Measurements from ENCODE around the gene MMP7. TPM values are rescaled to one million over a fixed set of nuclear protein-coding genes. Genes with fewer than 3 reads are reported as not detected.

Gene MMP7
- total and polyA plus RNA-seq, 8 donors = 0.37 to 45.1 (median 2.0) TPM; not detected in 3

DNA sequence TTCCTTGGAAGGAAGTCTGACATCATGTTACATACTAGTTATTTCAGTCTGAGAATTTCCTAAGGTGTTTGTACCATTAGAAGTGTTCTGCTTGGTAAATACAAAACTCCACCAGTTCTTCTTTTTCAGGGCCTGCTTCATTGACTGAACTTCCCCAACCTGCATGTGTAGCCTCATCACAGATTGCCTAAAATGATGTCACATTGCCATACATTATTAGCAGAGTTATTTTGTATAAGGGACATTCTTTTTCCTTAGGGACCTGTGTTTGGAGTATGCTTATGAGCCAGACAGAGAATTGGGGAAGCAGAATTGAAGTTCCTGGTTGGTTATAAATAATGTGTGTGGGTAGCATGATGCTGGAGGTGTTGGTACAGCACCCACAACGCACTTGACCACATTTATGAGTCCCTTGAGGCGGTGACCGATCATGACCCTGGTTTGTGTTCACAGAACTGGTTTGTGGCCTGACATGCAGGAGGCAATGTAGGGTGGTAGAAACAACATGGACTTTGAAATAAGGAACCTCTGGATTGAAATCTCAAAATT lies 16.4 kb upstream of the MMP7 start:
- H3K4me3 ChIP-seq = no peak overlapping the region
- H3K36me3 ChIP-seq = no peaks in the 10 kb centered on the region
- no peak overlapping the region for H3K27ac ChIP-seq
- no peaks in the 10 kb centered on the region for H3K4me1 ChIP-seq
- DNase-seq = peak in 1 of 2 donors; percentile 20
- TF ChIP-seq CTCF (IDR thresholded peaks at IDR 0.05) (no peak), EP300 (IDR thresholded peaks at IDR 0.05) (no peak)
- WGBS, 5 donors = 77 to 85% (median 77%) methylated on average over 3 of the region's 3 CpGs
- intact Hi-C loops (cut with DNase I; ENCODE audit: low total_unique reads) = no loop called here
- no peaks in the 10 kb centered on the region for H3K9me3 ChIP-seq
- no peaks in the 10 kb centered on the region for H3K27me3 ChIP-seq

GRCh38 chr11:102546427-102546826 lies 15.9 kb upstream of the MMP7 start:
- 59 to 75% (median 69%) methylated on average over 4 of the region's 4 CpGs for WGBS, 5 donors
- no peak for TF ChIP-seq CTCF (IDR thresholded peaks at IDR 0.05)
- no peak for TF ChIP-seq EP300 (IDR thresholded peaks at IDR 0.05)
- no peak for TF ChIP-seq POLR2A (IDR thresholded peaks at IDR 0.05)
- TF ChIP-seq POLR2AphosphoS5 (IDR thresholded peaks at IDR 0.05) = no peak
- Histone ChIP-seq H3K27ac (no peak overlapping the region), H3K4me1 (no peaks in the 10 kb centered on the region), H3K36me3 (no peaks in the 10 kb centered on the region), H3K4me3 (no peak overlapping the region), H3K9me3 (no peaks in the 10 kb centered on the region), H3K27me3 (no peaks in the 10 kb centered on the region)
- DNase-seq = no peak
- intact Hi-C loops (cut with DNase I; ENCODE audit: low total_unique reads) = no loop called here

- 65 to 78% (median 71%) methylated on average over 4 of the region's 4 CpGs for WGBS, 5 donors
- no peaks in the 10 kb centered on the region for H3K27me3 ChIP-seq
- H3K9me3 ChIP-seq = no peaks in the 10 kb centered on the region
- no peak overlapping the region for H3K4me3 ChIP-seq
- H3K36me3 ChIP-seq = no peaks in the 10 kb centered on the region
- intact Hi-C loops (cut with DNase I; ENCODE audit: low total_unique reads) = no loop called here
- DNase-seq = no peak
- no peak overlapping the region for H3K27ac ChIP-seq
- H3K4me1 ChIP-seq = no peaks in the 10 kb centered on the region
- TF ChIP-seq POLR2A (IDR thresholded peaks at IDR 0.05) (no peak), CTCF (IDR thresholded peaks at IDR 0.05) (no peak), POLR2AphosphoS5 (IDR thresholded peaks at IDR 0.05) (no peak), EP300 (IDR thresholded peaks at IDR 0.05) (no peak)
Measured at GRCh38 chr11:102545701-102546100, 15.2 kb upstream of the MMP7 start.

DNA sequence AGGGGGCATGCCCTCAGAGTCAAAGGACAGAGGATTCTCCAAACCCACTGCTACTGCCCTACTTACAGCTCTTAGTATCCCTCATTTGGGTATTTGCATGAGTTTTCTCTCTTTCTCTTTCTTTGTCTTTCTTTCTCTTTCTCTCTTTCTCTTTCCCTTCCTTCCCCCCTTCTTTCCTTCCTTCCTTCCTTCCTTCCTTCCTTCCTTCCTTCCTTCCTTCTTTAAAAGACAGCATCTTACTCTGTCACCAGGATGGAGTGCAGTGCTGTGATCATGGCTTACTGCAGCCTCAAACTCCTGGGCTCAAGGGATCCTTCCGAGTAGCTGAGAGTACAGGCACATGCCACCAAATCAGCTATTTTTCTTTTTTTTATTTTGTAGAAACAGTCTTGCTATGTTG lies 14.0 kb upstream of the MMP7 start:
- H3K4me3 ChIP-seq = no peak overlapping the region

More for the DNA sequence above, 14.0 kb upstream of the MMP7 start:
- Histone ChIP-seq H3K27me3 (no peaks in the 10 kb centered on the region), H3K27ac (no peak overlapping the region), H3K4me1 (no peaks in the 10 kb centered on the region), H3K9me3 (no peaks in the 10 kb centered on the region), H3K36me3 (no peaks in the 10 kb centered on the region)
- TF ChIP-seq CTCF (IDR thresholded peaks at IDR 0.05) (no peak), POLR2AphosphoS5 (IDR thresholded peaks at IDR 0.05) (no peak)
- no peak for DNase-seq
- intact Hi-C loops (cut with DNase I; ENCODE audit: low total_unique reads) = no loop called here
- WGBS, 5 donors = 82 to 100% (median 94%) methylated on average over 1 of the region's 1 CpG
